H7 (cell line): ENCODE data around the gene FIGNL2. TPM values are rescaled to one million over a fixed set of nuclear protein-coding genes. Genes with fewer than 3 reads are reported as not detected.

Experiments used
- DNase-seq: peaks from one replicate; pipeline ENCODE4 v3.0.0; 2012
- H3K27me3 ChIP-seq: 2 replicates; pipeline ENCODE4 v1.6.0; 2011; ENCODE audit warnings: mild to moderate bottlenecking, low read length; ENCODE audit not compliant: control insufficient read depth, insufficient read depth
- H3K36me3 ChIP-seq: replicated peaks from 2 replicates; pipeline ENCODE4 v1.5.1; 2011; ENCODE audit warnings: low read length; ENCODE audit not compliant: control insufficient read depth, insufficient read depth
- H3K4me3 ChIP-seq: 2 replicates; pipeline ENCODE4 v1.5.1; 2011; ENCODE audit warnings: low read depth, mild to moderate bottlenecking, control low read depth, low read length, moderate library complexity; ENCODE audit not compliant: insufficient read depth
- total RNA-seq: library from RNA; depleted of rRNA; stranded (reverse); fragments of >200 nt; shearing (Covaris generic); gene quantifications from 2 replicates; pipeline ENCODE4 v1.2.3, GENCODE V29; 2014

FIGNL2 gene
- total RNA-seq, 1 experiment from 2014 or later, result 5.8 TPM

GRCh38 chr12:51826881-51827280 lies 21.6 kb downstream of the FIGNL2 start:
- Histone ChIP-seq H3K27me3 (peaks cover 3% of the 10 kb centered on the region; the same call in 1 of the 2 replicates), H3K4me3 (no peak overlapping the region), H3K36me3 (no peaks in the 10 kb centered on the region)
- DNase-seq, result no peak

- peak; percentile 22 for DNase-seq
- H3K27me3 ChIP-seq, result peaks cover 7% of the 10 kb centered on the region; the same call in 1 of the 2 replicates
- no peaks in the 10 kb centered on the region for H3K36me3 ChIP-seq
- no peak overlapping the region for H3K4me3 ChIP-seq
These were observed 23.3 kb downstream of the FIGNL2 start for GRCh38 chr12:51825216-51825615.

DNA sequence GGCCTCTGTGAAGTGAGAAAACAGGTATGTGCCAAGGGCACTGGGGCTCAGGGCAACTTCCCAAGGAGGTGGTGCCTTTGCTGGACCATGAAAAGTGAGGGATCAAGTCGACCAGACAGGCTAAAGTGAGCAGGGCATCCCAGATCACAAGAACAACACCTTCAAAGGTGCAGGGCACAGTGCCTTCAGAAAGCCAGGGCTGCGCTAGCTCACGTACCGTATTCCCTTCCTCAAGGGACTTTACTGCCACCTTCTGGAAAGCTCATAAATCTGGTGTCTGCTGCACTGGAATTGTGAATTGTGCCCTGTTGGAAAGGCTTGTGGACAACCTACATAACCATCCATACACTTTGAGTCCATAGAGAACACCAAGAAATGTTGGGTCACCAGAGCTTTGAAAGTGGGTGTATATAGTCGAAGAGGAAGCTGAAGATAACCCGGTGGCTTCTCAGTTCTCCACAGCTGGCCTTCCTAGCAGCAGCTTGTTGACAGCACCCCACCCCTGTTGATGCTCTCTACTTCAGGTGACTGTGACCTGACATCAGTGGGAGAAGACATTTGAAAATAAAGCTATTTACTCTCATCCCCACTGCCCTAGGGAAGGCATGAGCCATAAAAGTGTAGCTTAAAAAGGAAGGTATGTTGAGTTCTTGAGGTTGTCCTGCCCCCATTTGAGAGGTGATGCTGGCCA lies 24.5 kb downstream of the FIGNL2 start:
- peak; percentile 80 for DNase-seq
- Histone ChIP-seq H3K27me3 (peaks cover 17% of the 10 kb centered on the region), H3K4me3 (no peak overlapping the region), H3K36me3 (no peaks in the 10 kb centered on the region)

- no peak for DNase-seq
- Histone ChIP-seq H3K4me3 (no peak overlapping the region), H3K27me3 (peaks cover 21% of the 10 kb centered on the region), H3K36me3 (no peaks in the 10 kb centered on the region)
These were observed 25.6 kb downstream of the FIGNL2 start for GRCh38 chr12:51822956-51823355.

DNA sequence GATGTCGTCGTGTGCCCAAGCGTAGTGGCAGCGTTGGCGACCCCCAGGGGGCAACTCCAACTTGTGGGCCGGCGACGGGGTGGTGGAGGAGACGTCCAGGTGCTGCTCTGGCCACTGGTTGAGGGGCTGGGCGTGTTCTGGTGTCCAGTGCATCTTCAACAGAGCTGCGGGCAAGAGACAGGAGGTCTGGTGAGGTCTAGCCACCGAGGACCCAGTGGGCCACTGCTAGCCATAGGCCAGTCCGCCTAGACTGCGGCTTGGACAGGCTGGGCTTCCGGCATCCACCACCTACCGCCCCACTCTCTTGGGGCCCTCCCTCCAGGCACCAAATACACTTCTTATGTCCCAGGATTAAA lies 26.3 kb downstream of the FIGNL2 start:
- DNase-seq, result no peak
- peaks cover 21% of the 10 kb centered on the region for H3K27me3 ChIP-seq
- no peaks in the 10 kb centered on the region for H3K36me3 ChIP-seq
- H3K4me3 ChIP-seq, result peak overlapping the region; percentile 83; the same call in 1 of the 2 replicates

DNA sequence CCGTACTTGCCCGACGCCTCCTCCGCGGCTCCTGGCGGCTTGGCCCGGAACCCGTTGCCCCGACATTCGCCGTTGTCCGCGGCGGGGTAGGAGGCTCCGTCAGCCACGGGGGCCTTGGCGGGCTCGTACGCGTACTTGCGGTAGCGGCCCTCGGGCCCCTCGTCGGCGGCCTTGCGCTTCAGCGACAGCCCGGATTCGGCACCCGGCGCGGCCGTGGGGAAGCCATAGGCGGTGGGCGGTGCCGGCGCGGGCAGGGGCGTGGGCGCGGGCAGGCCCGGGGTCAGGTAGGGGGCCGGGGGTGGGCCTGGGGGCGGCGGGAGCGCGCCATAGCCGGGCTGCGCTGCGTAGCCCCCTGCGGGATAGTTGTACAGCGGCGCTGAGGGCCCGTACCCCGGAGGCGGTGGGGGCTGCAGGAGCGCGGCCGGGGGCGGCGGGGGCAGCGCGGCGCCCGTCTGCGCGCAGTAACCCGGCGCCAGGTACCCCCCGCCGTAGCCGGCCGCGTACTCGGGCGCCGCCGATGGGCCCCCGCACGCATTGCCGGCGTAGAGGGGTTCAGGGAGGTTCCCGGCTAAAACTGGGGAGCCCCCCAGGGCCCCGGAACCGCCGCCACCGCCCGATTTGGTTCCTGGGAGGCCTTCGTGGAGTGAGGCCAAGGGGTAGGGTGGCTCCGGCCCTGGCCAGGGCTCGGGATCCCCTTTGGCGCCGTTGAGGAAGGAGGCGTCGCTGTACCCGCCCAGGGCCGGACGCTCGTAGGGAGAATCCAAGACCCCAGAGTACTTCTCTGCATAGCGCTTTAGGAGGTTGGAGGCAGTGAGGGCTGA lies 26.9 kb downstream of the FIGNL2 start:
- H3K27me3 ChIP-seq, result peaks cover 24% of the 10 kb centered on the region
- DNase-seq, result peak; percentile 86
- H3K4me3 ChIP-seq, result peak overlapping the region; percentile 83
- H3K36me3 ChIP-seq, result no peaks in the 10 kb centered on the region

DNA sequence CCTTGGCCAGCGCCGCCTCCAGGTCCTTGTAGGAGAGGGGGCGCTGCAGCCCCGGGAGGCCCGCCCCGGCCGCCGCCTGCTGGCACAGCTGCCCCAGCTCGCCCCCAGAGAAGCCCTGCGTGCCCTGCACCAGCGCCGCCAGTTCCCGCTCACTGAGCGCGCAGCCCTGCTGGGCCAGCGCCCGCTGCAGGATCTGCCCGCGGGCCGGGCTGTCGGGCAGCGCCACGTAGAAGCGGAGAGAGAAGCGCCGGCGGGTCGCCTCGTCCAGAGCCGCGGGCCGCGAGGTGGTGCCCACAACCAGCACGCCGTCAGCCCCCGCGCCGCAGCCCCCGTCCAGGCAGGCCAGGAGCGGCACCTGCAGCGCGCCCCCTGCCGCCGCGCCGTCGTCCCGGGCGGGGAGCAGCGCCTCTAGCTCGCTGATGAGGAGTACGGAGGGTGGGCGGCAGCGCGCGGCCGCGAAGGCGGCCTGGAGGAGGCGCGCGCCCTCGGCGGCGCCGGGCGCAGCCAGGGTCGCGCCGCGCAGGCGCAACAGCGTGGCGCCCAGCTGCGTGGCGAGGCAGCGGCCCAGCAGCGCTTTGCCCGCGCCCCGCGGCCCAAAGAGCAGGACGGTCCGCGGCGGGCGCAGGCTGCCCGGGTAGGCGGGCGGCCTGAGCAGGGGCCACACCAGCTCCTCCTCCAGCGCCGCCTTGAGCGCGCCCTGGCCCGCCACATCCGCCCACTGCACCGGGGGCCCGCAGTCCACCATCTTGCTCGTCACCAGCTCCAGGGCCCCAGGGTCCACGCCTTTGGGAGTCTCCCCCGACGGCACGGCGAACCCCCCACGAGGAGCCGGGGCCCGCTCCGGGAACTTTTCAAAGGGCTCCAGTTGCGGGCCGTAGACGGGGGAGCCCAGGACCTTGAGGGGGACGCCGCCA lies 27.7 kb downstream of the FIGNL2 start:
- peak; percentile 97 for DNase-seq
- Histone ChIP-seq H3K4me3 (peak overlapping the region; percentile 83), H3K27me3 (peaks cover 24% of the 10 kb centered on the region), H3K36me3 (no peaks in the 10 kb centered on the region)

DNA sequence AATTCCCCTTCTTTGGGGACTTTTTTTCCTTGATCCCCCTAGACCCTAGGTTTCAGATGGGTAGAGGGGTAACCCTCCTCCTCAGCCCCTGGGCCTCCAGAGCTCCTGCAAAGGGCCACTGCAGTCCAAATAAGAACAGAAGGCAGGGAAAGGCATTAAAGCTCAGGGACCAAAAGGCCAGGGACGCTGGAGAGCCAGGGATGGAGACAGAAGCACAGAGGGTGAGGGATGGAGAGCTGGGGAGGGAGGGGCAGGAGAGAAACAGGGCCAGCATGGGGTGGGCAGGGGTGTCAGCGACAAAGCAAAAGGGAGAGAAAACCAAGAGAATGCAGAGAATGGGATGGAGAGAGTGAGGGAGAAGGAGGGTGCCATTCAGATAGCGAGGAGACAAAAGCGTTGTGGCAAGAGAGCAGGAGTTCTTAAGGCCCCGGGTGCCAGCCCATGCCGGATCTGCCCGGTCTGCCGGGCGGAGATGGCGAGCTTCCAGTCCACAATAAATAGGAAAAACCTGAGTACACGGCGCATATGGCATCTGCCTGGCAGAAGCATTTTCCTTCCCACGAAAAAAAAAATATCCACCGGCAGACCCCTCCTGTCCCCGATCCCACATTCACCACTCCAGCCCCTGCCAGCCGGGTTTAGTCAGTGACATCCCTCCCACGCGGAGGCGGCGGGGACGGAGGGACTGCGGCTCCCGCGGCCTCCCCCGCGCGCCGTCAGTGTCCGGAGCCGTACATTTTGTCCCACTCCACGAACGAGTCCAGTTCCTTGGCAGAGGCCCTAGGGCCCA lies 28.6 kb downstream of the FIGNL2 start:
- Histone ChIP-seq H3K4me3 (peak overlapping the region; percentile 59), H3K27me3 (peaks cover 30% of the 10 kb centered on the region), H3K36me3 (no peaks in the 10 kb centered on the region)
- DNase-seq, result peak; percentile 69

DNA sequence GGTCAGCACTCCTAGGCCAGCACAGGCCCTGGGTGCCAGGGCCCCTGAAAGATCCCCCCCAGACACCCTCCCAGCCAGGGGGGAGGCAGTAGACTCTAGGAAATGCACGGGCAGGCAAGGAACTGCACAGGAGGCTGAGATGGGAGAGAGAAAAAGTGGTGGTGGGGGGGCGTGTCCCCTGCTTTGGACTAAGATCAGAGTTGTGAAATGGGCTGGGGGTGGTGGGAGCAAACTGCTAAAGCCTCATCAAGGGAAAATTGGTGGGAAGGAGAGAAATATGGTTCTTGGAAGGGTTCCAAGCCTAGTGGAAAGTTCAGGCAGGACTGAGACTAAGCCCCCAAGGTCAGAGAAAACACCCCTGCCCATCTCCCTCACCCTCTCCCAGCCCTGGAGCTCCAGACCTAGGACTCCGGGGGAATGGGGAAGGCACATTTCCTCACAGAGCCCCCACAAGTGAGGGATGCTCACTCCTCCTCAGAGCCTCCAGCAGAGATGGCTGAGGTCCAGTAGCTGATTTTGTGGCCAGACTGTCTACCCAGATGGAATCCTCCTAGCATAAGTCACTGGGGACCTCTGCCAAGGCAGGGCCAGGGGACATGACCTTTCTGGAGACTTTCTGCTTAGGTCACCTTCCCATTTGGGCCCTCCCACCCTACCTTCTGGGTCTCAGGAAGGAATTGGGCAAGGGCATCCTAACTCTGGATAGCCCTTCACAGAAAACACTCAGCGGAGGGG lies 29.8 kb downstream of the FIGNL2 start:
- peak; percentile 36 for DNase-seq

DNA sequence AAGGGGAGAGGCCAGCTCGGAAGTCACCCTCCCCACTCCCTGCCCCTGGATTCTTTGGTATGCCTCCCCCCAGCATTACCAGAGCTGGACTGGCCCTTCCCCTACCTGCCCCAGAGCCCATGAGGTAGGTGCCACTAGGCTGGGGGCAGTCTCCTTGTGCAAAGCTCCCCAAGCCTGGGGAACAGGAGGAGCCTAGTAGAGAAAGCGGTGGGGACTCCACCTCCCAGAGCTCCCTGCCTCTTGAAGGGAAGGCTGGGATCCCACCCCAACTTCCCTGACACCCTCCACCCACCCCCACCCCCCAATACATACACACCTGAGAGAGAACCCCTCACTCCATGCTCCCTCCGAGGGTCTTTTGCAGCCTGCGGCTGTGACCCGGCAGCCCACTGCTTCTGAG lies 30.4 kb downstream of the FIGNL2 start:
- Histone ChIP-seq H3K27me3 (peaks cover 44% of the 10 kb centered on the region), H3K36me3 (no peaks in the 10 kb centered on the region), H3K4me3 (no peak overlapping the region)
- peak; percentile 31 for DNase-seq

More for the DNA sequence above, 29.8 kb downstream of the FIGNL2 start:
- Histone ChIP-seq H3K27me3 (peaks cover 39% of the 10 kb centered on the region), H3K4me3 (no peak overlapping the region), H3K36me3 (no peaks in the 10 kb centered on the region)

DNA sequence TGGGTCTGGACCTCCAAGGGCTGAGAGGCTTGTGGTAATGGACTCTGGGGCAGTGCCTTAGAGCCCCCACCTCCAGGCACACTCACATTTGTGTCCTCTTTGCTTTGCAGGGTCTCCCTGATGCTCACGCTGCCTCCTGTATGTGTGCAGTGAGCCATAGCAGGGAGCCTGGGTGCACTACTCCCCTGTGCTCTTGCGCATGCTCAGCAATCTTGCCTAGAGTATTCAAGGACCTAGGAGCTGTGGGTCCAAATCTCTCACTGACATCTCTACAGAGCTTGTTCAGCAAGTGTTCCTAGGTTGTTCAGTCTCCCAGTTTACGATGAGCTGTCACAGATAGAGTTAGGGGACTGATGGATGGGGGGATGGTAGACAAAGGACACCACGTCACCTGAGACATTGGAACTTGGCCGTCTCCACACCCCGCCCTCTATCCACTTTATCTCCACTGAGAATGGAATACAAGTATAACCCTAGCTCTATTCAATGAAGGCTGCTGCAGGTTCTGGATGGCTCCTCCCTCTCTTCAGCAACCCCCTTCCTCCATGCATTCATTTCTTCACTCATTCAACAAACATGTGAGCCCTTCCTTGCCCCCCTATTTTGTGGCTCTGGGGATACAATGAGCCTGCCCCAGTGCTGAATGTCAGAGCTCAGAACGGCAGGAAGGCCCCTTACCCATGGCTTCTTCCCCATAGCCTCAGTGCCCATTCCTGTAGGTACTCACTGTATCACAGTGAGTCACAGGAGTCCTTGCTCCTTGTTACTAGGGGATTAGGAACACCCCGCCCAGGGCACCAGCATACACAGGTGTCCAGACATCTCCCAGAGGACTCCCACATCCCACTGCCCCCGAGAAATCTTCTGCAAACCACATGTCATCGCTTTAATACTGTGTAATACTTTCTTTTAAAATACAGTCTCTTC lies 31.2 kb downstream of the FIGNL2 start:
- Histone ChIP-seq H3K27me3 (peaks cover 43% of the 10 kb centered on the region), H3K4me3 (no peak overlapping the region), H3K36me3 (no peaks in the 10 kb centered on the region)
- DNase-seq, result peak; percentile 22

GRCh38 chr12:51815571-51815970 lies 32.9 kb downstream of the FIGNL2 start:
- peaks cover 39% of the 10 kb centered on the region for H3K27me3 ChIP-seq
- DNase-seq, result peak; percentile 80
- no peaks in the 10 kb centered on the region for H3K36me3 ChIP-seq
- no peak overlapping the region for H3K4me3 ChIP-seq
